ENCODE data around the gene ZFYVE28.

DNA sequence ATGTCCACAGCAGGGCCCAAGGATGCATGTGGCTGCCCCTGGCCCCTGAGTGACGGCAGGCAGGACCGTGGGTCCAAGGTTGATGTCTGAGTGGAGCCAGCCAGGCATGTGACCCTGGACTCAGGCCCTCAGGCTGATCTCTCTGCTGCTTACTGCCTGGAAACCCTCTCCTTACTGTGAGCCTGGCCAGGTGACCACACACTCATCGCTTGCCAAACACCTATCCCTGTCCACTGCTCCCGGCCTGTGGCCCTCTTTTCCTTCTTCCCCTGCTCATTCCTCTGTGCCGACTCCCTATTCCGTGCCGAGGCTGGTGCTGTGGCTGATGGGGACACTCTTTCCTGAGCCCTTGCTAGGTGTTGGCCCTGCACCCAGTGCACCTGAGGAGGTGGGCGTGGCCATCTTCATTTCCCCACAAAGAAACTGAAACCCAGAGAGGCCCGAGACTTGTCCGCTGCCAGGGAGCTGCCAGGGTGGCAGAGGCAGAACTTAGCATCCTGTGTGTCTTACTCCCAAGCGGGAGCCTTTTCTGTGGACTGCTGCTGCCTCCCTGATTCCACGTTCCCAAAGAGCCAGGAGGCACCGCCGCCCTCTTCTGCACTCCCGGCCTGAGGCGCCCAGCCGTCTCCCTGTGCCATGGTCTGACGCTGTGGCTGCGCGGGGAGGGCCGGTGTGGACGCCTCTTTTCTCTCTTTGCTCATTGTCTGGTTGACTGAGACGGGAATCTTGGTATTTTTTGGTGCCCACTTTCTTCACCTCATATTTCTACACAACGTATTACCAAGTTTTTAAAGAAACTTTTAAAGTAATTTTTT is 39.2 kb upstream of the ZFYVE28 start:
- TF ChIP-seq, protein P1, sequence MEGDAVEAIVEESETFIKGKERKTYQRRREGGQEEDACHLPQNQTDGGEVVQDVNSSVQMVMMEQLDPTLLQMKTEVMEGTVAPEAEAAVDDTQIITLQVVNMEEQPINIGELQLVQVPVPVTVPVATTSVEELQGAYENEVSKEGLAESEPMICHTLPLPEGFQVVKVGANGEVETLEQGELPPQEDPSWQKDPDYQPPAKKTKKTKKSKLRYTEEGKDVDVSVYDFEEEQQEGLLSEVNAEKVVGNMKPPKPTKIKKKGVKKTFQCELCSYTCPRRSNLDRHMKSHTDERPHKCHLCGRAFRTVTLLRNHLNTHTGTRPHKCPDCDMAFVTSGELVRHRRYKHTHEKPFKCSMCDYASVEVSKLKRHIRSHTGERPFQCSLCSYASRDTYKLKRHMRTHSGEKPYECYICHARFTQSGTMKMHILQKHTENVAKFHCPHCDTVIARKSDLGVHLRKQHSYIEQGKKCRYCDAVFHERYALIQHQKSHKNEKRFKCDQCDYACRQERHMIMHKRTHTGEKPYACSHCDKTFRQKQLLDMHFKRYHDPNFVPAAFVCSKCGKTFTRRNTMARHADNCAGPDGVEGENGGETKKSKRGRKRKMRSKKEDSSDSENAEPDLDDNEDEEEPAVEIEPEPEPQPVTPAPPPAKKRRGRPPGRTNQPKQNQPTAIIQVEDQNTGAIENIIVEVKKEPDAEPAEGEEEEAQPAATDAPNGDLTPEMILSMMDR (IDR thresholded peaks at IDR 0.05) = no peak
- TF ChIP-seq POLR2A (IDR thresholded peaks at IDR 0.05) (no peak), POLR2AphosphoS5 (IDR thresholded peaks at IDR 0.05) (no peak)
